ENCODE measurements around the gene TPSB2.
"Not testable (repeated sequence)": the region's sequence is repeated elsewhere in the genome, so short reads cannot be mapped to it uniquely, and the experiment has no call there.

TPSB2 gene

DNA sequence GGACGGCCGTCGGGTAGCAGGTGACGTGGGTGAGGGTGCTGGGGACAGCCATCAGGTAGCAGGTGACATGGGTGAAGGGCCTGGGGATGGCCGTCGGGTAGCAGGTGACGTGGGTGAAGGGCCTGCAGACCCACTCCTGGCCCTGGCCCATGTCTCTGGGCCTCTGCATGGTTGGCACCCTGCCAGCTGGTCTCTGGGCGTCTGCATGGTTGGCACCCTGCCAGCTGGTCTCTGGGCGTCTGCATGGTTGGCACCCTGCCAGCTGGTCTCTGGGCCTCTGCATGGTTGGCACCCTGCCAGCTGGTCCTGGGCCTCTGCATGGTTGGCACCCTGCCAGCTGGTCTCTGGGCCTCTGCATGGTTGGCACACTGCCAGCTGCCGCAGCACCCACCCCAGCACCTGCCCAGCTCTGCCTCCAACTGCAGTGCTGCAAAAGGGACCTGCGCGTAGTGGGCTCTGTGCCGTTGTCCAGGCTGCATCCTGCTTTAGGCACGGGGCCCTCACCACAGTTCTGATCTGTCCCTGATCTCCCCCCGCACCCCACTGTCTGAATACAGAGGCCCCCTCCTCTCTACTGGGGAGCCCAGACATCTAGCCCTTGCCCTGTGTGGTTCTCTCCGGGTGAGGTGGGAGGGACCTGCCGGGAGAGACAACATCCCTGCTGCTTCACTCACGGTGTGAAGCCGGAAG is 41.9 kb upstream of the TPSB2 start:
- peaks cover 39% of the 10 kb centered on the region for H3K27me3 ChIP-seq (ENCODE audit: control insufficient read depth, insufficient read depth, low read length)
- not testable (repeated sequence) for H3K9ac ChIP-seq (ENCODE audit: low read depth, low read length); H3K4me3 ChIP-seq (ENCODE audit: low read length); H3K4me2 ChIP-seq (ENCODE audit: low read length); H3K9me3 ChIP-seq (replicated peaks; ENCODE audit: low read length); H3K36me3 ChIP-seq (ENCODE audit: insufficient read depth, low read length); H3K4me1 ChIP-seq (ENCODE audit: control insufficient read depth, insufficient read depth, low read length)

GRCh38 chr16:1271380-1271723 is 41.4 kb upstream of the TPSB2 start:
- Histone ChIP-seq H3K36me3 (ENCODE audit: insufficient read depth, low read length) (no peaks in the 10 kb centered on the region), H3K9me3 (replicated peaks; ENCODE audit: low read length) (no peaks in the 10 kb centered on the region), H3K4me1 (ENCODE audit: control insufficient read depth, insufficient read depth, low read length) (no peaks in the 10 kb centered on the region), H3K4me2 (ENCODE audit: low read length) (no peak overlapping the region), H3K4me3 (ENCODE audit: low read length) (no peak overlapping the region), H3K9ac (ENCODE audit: low read depth, low read length) (no peak overlapping the region), H3K27me3 (ENCODE audit: control insufficient read depth, insufficient read depth, low read length) (peaks cover 42% of the 10 kb centered on the region)

DNA sequence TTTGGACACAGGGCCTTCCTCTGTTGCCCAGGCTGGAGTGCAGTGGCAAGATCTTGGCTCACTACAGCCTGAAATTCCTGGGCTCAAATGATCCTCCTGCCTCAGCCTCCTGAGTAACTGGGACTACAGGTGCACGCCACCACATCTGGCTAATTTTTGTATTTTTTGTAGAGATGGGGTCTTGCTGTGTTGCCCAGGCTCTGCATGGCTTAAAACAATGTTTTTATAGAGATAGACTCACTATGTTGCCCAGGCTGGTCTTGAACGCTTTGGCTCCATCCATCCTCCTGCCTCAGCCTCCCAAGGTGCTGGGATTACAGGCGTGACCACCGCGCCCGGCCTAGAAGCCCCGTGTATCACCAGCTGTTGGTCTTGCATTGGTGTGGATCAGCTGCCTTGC is 39.4 kb upstream of the TPSB2 start:
- H3K9me3 ChIP-seq (replicated peaks; ENCODE audit: low read length); H3K4me1 ChIP-seq (ENCODE audit: control insufficient read depth, insufficient read depth, low read length); H3K4me3 ChIP-seq (ENCODE audit: low read length); H3K4me2 ChIP-seq (ENCODE audit: low read length); H3K9ac ChIP-seq (ENCODE audit: low read depth, low read length); H3K36me3 ChIP-seq (ENCODE audit: insufficient read depth, low read length): not testable (repeated sequence)
- peaks cover 38% of the 10 kb centered on the region for H3K27me3 ChIP-seq (ENCODE audit: control insufficient read depth, insufficient read depth, low read length)

DNA sequence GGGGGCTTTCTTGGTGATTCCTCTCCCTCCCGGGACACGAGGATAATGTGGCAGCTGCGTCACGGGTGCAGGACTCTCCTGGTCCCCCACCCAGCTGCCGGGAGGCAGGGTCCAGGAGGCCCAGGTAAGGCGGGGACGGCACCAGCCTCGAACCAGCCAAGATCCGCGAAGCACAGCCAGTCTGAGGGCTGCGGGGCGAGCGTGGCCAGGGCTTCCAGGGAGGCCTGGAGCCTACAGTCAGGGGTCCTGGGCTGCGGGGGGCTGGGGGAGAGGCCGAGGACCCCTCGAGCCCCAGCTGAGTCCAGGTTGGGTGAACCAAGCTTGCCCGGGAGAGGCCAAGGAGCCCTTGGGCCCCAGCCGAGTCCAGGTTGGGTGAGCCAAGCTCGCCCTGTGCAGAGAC is 35.8 kb upstream of the TPSB2 start:
- Histone ChIP-seq H3K9ac (ENCODE audit: low read depth, low read length) (no peak overlapping the region), H3K4me3 (ENCODE audit: low read length) (no peak overlapping the region), H3K4me2 (ENCODE audit: low read length) (no peak overlapping the region), H3K4me1 (ENCODE audit: control insufficient read depth, insufficient read depth, low read length) (no peaks in the 10 kb centered on the region), H3K27me3 (ENCODE audit: control insufficient read depth, insufficient read depth, low read length) (peaks cover 39% of the 10 kb centered on the region), H3K9me3 (replicated peaks; ENCODE audit: low read length) (no peaks in the 10 kb centered on the region), H3K36me3 (ENCODE audit: insufficient read depth, low read length) (no peaks in the 10 kb centered on the region)

DNA sequence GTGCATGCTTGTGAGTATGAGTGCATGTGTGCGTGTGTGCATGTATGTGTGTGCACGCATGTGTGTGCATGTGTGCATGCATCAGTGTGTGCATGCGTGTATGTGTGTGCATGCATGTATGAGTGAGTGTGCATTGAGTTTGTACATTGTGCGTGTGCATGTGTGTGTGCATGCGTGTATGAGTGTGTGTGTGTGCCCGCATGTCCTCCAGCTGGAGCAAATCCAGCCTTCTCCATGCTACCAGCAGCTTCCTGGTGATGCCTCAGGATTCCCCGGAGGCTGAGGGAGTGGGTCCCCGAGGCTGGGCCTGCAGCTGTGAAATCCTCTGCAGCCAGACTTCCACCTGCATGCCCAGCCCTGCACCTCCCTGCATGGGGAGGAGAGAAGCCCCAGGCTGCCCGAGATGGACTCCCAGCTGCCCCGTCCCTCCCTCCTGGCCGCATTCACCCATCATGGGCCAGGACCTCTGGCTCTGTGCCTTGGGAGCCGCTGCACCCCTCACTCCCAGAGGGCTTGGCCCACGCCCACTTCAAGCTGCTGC is 35.2 kb upstream of the TPSB2 start:
- Histone ChIP-seq H3K9ac (ENCODE audit: low read depth, low read length) (no peak overlapping the region), H3K4me1 (ENCODE audit: control insufficient read depth, insufficient read depth, low read length) (no peaks in the 10 kb centered on the region), H3K36me3 (ENCODE audit: insufficient read depth, low read length) (no peaks in the 10 kb centered on the region), H3K27me3 (ENCODE audit: control insufficient read depth, insufficient read depth, low read length) (peaks cover 39% of the 10 kb centered on the region), H3K9me3 (replicated peaks; ENCODE audit: low read length) (no peaks in the 10 kb centered on the region), H3K4me2 (ENCODE audit: low read length) (no peak overlapping the region), H3K4me3 (ENCODE audit: low read length) (no peak overlapping the region)

DNA sequence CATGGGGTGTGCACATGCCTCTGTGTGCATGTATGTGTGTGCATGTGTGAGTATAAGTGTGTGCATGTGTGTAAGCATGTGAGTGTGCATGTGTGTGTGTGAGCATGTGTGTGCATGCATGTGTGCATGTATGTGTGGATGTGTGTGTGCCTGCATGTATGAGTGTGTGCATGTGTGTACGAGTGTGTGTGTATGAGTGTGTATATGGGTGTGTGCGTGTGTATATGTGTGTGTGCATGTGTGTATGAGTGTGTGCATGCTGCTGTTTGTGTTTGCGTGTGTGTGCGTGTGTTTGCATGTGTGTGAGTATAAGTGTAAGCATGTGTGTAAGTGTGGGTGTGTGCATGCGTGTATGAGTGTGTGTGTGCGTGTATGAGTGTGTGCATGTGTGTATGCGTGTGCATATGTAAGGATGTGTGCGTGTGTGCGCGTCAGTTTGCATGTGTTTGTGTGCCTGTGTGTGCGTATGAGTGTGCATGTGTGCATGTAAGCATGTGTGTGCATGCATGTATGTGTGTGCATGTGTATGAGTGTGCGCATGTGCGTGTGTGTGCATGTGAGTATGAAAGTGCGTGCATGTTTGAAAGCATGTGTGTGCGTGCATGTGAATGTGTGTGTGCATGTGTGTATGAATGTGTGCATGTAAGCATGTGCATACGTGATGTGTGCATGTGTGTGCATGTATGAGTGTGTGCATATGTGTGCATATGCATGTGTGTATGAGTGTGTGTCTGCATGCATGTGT is 34.5 kb upstream of the TPSB2 start:
- Histone ChIP-seq H3K27me3 (ENCODE audit: control insufficient read depth, insufficient read depth, low read length) (peaks cover 39% of the 10 kb centered on the region), H3K4me3 (ENCODE audit: low read length) (no peak overlapping the region), H3K9me3 (replicated peaks; ENCODE audit: low read length) (no peaks in the 10 kb centered on the region), H3K36me3 (ENCODE audit: insufficient read depth, low read length) (no peaks in the 10 kb centered on the region), H3K9ac (ENCODE audit: low read depth, low read length) (no peak overlapping the region), H3K4me2 (ENCODE audit: low read length) (no peak overlapping the region), H3K4me1 (ENCODE audit: control insufficient read depth, insufficient read depth, low read length) (no peaks in the 10 kb centered on the region)

GRCh38 chr16:1263591-1264344 is 33.8 kb upstream of the TPSB2 start:
- no peak overlapping the region for H3K4me3 ChIP-seq (ENCODE audit: low read length)
- H3K4me1 ChIP-seq (ENCODE audit: control insufficient read depth, insufficient read depth, low read length), result no peaks in the 10 kb centered on the region
- H3K9ac ChIP-seq (ENCODE audit: low read depth, low read length), result no peak overlapping the region
- H3K9me3 ChIP-seq (replicated peaks; ENCODE audit: low read length), result no peaks in the 10 kb centered on the region
- peaks cover 46% of the 10 kb centered on the region for H3K27me3 ChIP-seq (ENCODE audit: control insufficient read depth, insufficient read depth, low read length)
- H3K4me2 ChIP-seq (ENCODE audit: low read length), result no peak overlapping the region
- no peaks in the 10 kb centered on the region for H3K36me3 ChIP-seq (ENCODE audit: insufficient read depth, low read length)

GRCh38 chr16:1262846-1263221 is 32.9 kb upstream of the TPSB2 start:
- Histone ChIP-seq H3K36me3 (ENCODE audit: insufficient read depth, low read length) (no peaks in the 10 kb centered on the region), H3K4me3 (ENCODE audit: low read length) (no peak overlapping the region), H3K27me3 (ENCODE audit: control insufficient read depth, insufficient read depth, low read length) (peaks cover 46% of the 10 kb centered on the region), H3K4me1 (ENCODE audit: control insufficient read depth, insufficient read depth, low read length) (no peaks in the 10 kb centered on the region), H3K9ac (ENCODE audit: low read depth, low read length) (no peak overlapping the region), H3K4me2 (ENCODE audit: low read length) (no peak overlapping the region), H3K9me3 (replicated peaks; ENCODE audit: low read length) (no peaks in the 10 kb centered on the region)

- Histone ChIP-seq H3K9ac (ENCODE audit: low read depth, low read length) (no peak overlapping the region), H3K9me3 (replicated peaks; ENCODE audit: low read length) (no peaks in the 10 kb centered on the region), H3K27me3 (ENCODE audit: control insufficient read depth, insufficient read depth, low read length) (peaks cover 46% of the 10 kb centered on the region), H3K36me3 (ENCODE audit: insufficient read depth, low read length) (no peaks in the 10 kb centered on the region), H3K4me2 (ENCODE audit: low read length) (no peak overlapping the region), H3K4me3 (ENCODE audit: low read length) (no peak overlapping the region), H3K4me1 (ENCODE audit: control insufficient read depth, insufficient read depth, low read length) (no peaks in the 10 kb centered on the region)
Observed at GRCh38 chr16:1262210-1262845, 32.3 kb upstream of the TPSB2 start.

DNA sequence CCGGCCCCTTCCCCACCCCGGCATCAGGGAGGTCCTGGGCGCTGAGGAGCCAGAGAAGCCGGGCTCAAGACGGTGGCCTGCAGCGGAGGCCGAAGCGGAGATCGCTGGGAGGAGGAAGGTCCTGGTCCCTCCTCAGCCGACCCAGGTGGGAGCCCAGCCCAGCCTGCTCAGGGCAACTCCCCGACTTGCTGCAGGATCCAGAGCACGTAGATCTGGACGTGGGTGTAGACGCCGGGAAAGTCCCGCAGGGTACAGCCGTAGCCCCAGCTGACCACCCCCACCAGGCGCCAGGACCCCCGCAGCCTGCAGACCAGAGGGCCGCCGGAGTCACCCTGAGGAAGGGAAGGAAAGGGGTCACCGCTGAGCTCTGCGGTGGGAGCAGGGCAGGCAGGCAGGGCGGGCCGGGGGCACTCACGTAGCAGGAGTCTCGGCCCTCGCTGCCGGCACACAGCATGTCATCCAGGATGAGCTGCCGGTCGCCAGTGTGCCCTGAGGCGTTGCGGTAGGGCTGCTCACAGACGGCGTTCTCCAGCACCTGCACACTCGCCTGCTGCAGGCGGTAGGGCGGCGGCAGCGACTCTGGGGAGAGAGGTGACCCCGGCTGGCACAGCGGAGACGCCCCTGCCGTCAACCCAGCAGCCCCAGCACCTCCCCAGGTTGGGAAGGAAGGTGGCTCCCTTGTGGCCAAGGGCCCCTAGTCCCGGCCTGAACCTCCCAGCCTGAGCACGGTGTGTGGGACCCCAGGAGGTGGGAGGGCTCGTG is 31.3 kb upstream of the TPSB2 start:
- H3K27me3 ChIP-seq (ENCODE audit: control insufficient read depth, insufficient read depth, low read length), result peaks cover 41% of the 10 kb centered on the region
- no peaks in the 10 kb centered on the region for H3K4me1 ChIP-seq (ENCODE audit: control insufficient read depth, insufficient read depth, low read length)
- H3K9me3 ChIP-seq (replicated peaks; ENCODE audit: low read length), result no peaks in the 10 kb centered on the region
- no peaks in the 10 kb centered on the region for H3K36me3 ChIP-seq (ENCODE audit: insufficient read depth, low read length)
- no peak overlapping the region for H3K9ac ChIP-seq (ENCODE audit: low read depth, low read length)
- no peak overlapping the region for H3K4me3 ChIP-seq (ENCODE audit: low read length)
- no peak overlapping the region for H3K4me2 ChIP-seq (ENCODE audit: low read length)

All from skeletal muscle satellite cell (primary cell).